A549 (cell line): ENCODE results near the gene IAPP. TPM values are rescaled to one million over a fixed set of nuclear protein-coding genes. Genes with fewer than 3 reads are reported as not detected.

Source experiments
- ATAC-seq, 2 experiments: fragments of 200-7000 bp in 1 of 2; fragments of >200 bp in 1 of 2; cut with Nextera tagmentation in 1 of 2; cut with Tn5 transposase in 1 of 2; 3 replicates each; pipeline versions ENCODE4 v1.8.0 to v1.9.1; 2018 to 2020; ENCODE audit warnings: mild to moderate bottlenecking in 1 of 2, moderate library complexity in 1 of 2
- CTCF ChIA-PET: fragments of 300-600 bp; sonication (Branson Sonifier 250); formaldehyde crosslinking; extraction: SDS; loops from one replicate; lab custom pipeline; 2021; ENCODE audit warnings: antibody characterized with exemption, inconsistent platforms; lab: Yijun Ruan, JAX
- POLR2A ChIA-PET: fragments of 350-600 bp; formaldehyde crosslinking; extraction: SDS; loops from one replicate; lab custom pipeline; 2021; ENCODE audit warnings: antibody characterized with exemption, inconsistent platforms; lab: Yijun Ruan, JAX
- DNase-seq, 2 experiments: peaks; one replicate each; pipeline versions ENCODE4 v3.0.0 to v3.0.0-alpha.2; 2011 to 2016; ENCODE audit warnings: low read depth in 1 of 2, low spot score in 1 of 2
- FAIRE-seq: peaks from 2 replicates; lab custom pipeline; 2011; peaks lifted over from hg19 to GRCh38; lab: Jason Lieb, UNC
- H3K27ac ChIP-seq, 2 experiments: fragments of >200 bp; sonication (Bioruptor Twin); formaldehyde crosslinking; 3 replicates each; pipeline ENCODE4 v1.5.1; 2016 to 2017
- H3K4me1 ChIP-seq: fragments of >200 bp; sonication (Bioruptor Twin); formaldehyde crosslinking; 3 replicates; pipeline ENCODE4 v1.6.1; 2016
- H3K4me2 ChIP-seq: fragments of >200 bp; sonication (Bioruptor Twin); formaldehyde crosslinking; 3 replicates; pipeline ENCODE4 v1.6.1; 2016
- H3K4me3 ChIP-seq: fragments of >200 bp; sonication (Bioruptor Twin); formaldehyde crosslinking; 3 replicates; pipeline ENCODE4 v1.5.1; 2016
- H3K9me3 ChIP-seq: fragments of >200 bp; sonication (Bioruptor Twin); formaldehyde crosslinking; 3 replicates; pipeline ENCODE4 v1.6.1; 2016
- BCL3 ChIP-seq: fragments of >200 bp; sonication (Bioruptor Twin); formaldehyde crosslinking; IDR thresholded peaks from 3 replicates; pipeline ENCODE4 v1.6.1; 2016
- BHLHE40 ChIP-seq: IDR thresholded peaks from 2 replicates; pipeline ENCODE4 v1.6.1; 2012; ENCODE audit warnings: low read depth, low read length, inconsistent platforms
- CBX8 ChIP-seq: fragments of 200-600 bp; sonication (generic); IDR thresholded peaks from 2 replicates; pipeline ENCODE4 v1.6.1; 2016
- CHD2 ChIP-seq: fragments of 150-350 bp; IDR thresholded peaks from 2 replicates; pipeline ENCODE4 v1.6.1; 2014; ENCODE audit warnings: low read length; ENCODE audit not compliant: partially characterized antibody
- CHD4 ChIP-seq: fragments of 200-600 bp; sonication (generic); IDR thresholded peaks from 2 replicates; pipeline ENCODE4 v1.6.1; 2016; ENCODE audit warnings: antibody characterized with exemption, mild to moderate bottlenecking, borderline replicate concordance
- CTCF ChIP-seq: fragments of >200 bp; sonication (Bioruptor Twin); formaldehyde crosslinking; IDR thresholded peaks from 3 replicates; pipeline ENCODE4 v1.5.1; 2016
- E2F6 ChIP-seq: IDR thresholded peaks from 2 replicates; pipeline ENCODE4 v1.6.1; 2012; ENCODE audit warnings: low read depth, borderline replicate concordance
- ESRRA ChIP-seq: fragments of 150-350 bp; IDR thresholded peaks from 2 replicates; pipeline ENCODE4 v1.6.1; 2014; ENCODE audit warnings: mild to moderate bottlenecking, low read length, borderline replicate concordance
- FOSB ChIP-seq: fragments of 250-450 bp; sonication (Bioruptor Pico); IDR thresholded peaks from 2 replicates; pipeline ENCODE4 v1.5.0; 2020; ENCODE audit warnings: mild to moderate bottlenecking, moderate library complexity
- FOSL2 ChIP-seq, 2 experiments: fragments of 450-650 bp in 1 of 2; fragments of >200 bp in 1 of 2; sonication (Bioruptor Twin) in 1 of 2; formaldehyde crosslinking; IDR thresholded peaks; 2 replicates each; pipeline versions ENCODE4 v1.5.0 to v1.6.1; 2016 to 2020; ENCODE audit warnings: mild to moderate bottlenecking in 1 of 2, moderate library complexity in 1 of 2
- GATA3 ChIP-seq: IDR thresholded peaks from 2 replicates; pipeline ENCODE4 v1.6.1; 2012; ENCODE audit warnings: borderline replicate concordance
- HEYL ChIP-seq: fragments of 250-450 bp; sonication (Bioruptor Pico); IDR thresholded peaks from 2 replicates; pipeline ENCODE4 v1.8.0; 2021; ENCODE audit warnings: mild to moderate bottlenecking, moderate library complexity
- HOXA7 ChIP-seq: fragments of 250-450 bp; sonication (Bioruptor Pico); IDR thresholded peaks from 2 replicates; pipeline ENCODE4 v1.5.0; 2020; ENCODE audit warnings: mild to moderate bottlenecking, moderate library complexity
- HOXB13 ChIP-seq: fragments of 250-450 bp; sonication (Bioruptor Pico); IDR thresholded peaks from 2 replicates; pipeline ENCODE4 v1.5.0; 2020; ENCODE audit warnings: low read depth, mild to moderate bottlenecking, moderate library complexity
- HOXB5 ChIP-seq: fragments of 250-450 bp; sonication (Bioruptor Pico); IDR thresholded peaks from 2 replicates; pipeline ENCODE4 v1.5.0; 2020; ENCODE audit warnings: mild to moderate bottlenecking, moderate library complexity
- KDM1A ChIP-seq: fragments of 200-600 bp; sonication (generic); IDR thresholded peaks from 2 replicates; pipeline ENCODE4 v1.6.1; 2016; ENCODE audit warnings: low read depth, mild to moderate bottlenecking
- MAZ ChIP-seq: fragments of 150-350 bp; IDR thresholded peaks from 2 replicates; pipeline ENCODE4 v1.6.1; 2014; ENCODE audit warnings: antibody characterized with exemption, low read depth, low read length, borderline replicate concordance
- NFE2L2 ChIP-seq: fragments of 150-350 bp; conservative IDR thresholded peaks from 2 replicates; pipeline ENCODE4 v1.6.1; 2014; ENCODE audit warnings: low read length
- NPAS2 ChIP-seq: fragments of 250-450 bp; sonication (Bioruptor Pico); IDR thresholded peaks from 2 replicates; pipeline ENCODE4 v1.8.0; 2022; ENCODE audit warnings: mild to moderate bottlenecking, moderate library complexity, borderline replicate concordance
- NR3C1 ChIP-seq: fragments of >200 bp; sonication (Bioruptor Twin); formaldehyde crosslinking; IDR thresholded peaks from 3 replicates; pipeline ENCODE4 v1.6.1; 2017
- PHF8 ChIP-seq: fragments of 200-600 bp; sonication (generic); IDR thresholded peaks from 2 replicates; pipeline ENCODE4 v1.6.1; 2016; ENCODE audit warnings: low read depth, mild to moderate bottlenecking, antibody characterized with exemption, moderate library complexity, borderline replicate concordance
- POLR2A ChIP-seq: IDR thresholded peaks from 2 replicates; pipeline ENCODE4 v1.6.1; 2012; ENCODE audit warnings: mild to moderate bottlenecking, low read length
- POLR2AphosphoS2 ChIP-seq: conservative IDR thresholded peaks from 2 replicates; pipeline ENCODE4 v1.6.1; 2012; ENCODE audit warnings: low read length, improper control_type of control experiment, inconsistent platforms
- RARB ChIP-seq: fragments of 250-450 bp; sonication (Bioruptor Pico); IDR thresholded peaks from 2 replicates; pipeline ENCODE4 v1.8.0; 2021; ENCODE audit warnings: mild to moderate bottlenecking, moderate library complexity
- RCOR1 ChIP-seq: fragments of 150-350 bp; IDR thresholded peaks from 2 replicates; pipeline ENCODE4 v1.6.1; 2014; ENCODE audit warnings: antibody characterized with exemption, low read length, low read depth
- RNF2 ChIP-seq: fragments of 200-600 bp; sonication (generic); IDR thresholded peaks from 2 replicates; pipeline ENCODE4 v1.6.1; 2016; ENCODE audit warnings: low read depth, mild to moderate bottlenecking, antibody characterized with exemption, moderate library complexity, borderline replicate concordance
- TFCP2L1 ChIP-seq: fragments of 250-450 bp; sonication (Bioruptor Pico); IDR thresholded peaks from 2 replicates; pipeline ENCODE4 v1.5.0; 2021; ENCODE audit warnings: mild to moderate bottlenecking
- ZNF302 ChIP-seq: fragments of 250-450 bp; sonication (Bioruptor Pico); IDR thresholded peaks from 2 replicates; pipeline ENCODE4 v1.9.0; 2021; ENCODE audit warnings: inconsistent platforms, mild to moderate bottlenecking, moderate library complexity
- WGBS: methylation state at CpG from one replicate; pipeline ENCODE4 v1.1.6; 2017; ENCODE audit errors: missing lambda C conversion rate; 5-methylcytosine and 5-hydroxymethylcytosine counted together
- polyA plus RNA-seq, 4 experiments: library from polyadenylated mRNA; depleted of rRNA in 3 of 4; stranded (reverse); fragments of >200 nt; fragmentation: RNase III in 1 of 4; extraction: RNeasy Plus Mini Kit Qiagen cat#74134 plus additional on column Dnase treatment in 1 of 4; gene quantifications; 2 replicates in 3 of 4; 3 replicates in 1 of 4; pipeline ENCODE4 v1.2.3, GENCODE V29; 2011 to 2017

Gene IAPP
- polyA plus RNA-seq, 2 of the 4 experiments (the other 2 are of a cell fraction): 0.09 TPM; not detected in 1

GRCh38 chr12:21337453-21337852 lies 35.2 kb upstream of the IAPP start:
- ChIA-PET POLR2A (no interaction called here), CTCF (interaction anchor here (0.8 kb wide), 1 partner anchor 19 kb away, joined by 3 read pairs; no protein-coding TSS in a partner anchor)
- Histone ChIP-seq H3K4me1 (peaks cover 12% of the 10 kb centered on the region; the same call in 2 of the 3 replicates), H3K4me3 (no peak overlapping the region), H3K9me3 (no peaks in the 10 kb centered on the region; the same call in 2 of the 3 replicates), H3K27ac (no peak overlapping the region)
- FAIRE-seq (no peak), DNase-seq (no peak), ATAC-seq (no peak)
- no peak for TF ChIP-seq RCOR1
- TF ChIP-seq, all 56 proteins: peak for 0
- no peak overlapping the region for H3K4me2 ChIP-seq

- WGBS: 80% methylated on average over 6 of the region's 6 CpGs
- ATAC-seq: no peak
- DNase-seq: no peak
- Histone ChIP-seq H3K9me3 (no peaks in the 10 kb centered on the region; the same call in 2 of the 3 replicates), H3K4me2 (no peak overlapping the region), H3K4me3 (no peak overlapping the region), H3K27ac (no peak overlapping the region), H3K4me1 (peaks cover 12% of the 10 kb centered on the region; the same call in 2 of the 3 replicates)
- no peak for FAIRE-seq
- CTCF ChIA-PET: interaction anchor here (0.8 kb wide), 1 partner anchor 19 kb away, joined by 3 read pairs; no protein-coding TSS in a partner anchor
- POLR2A ChIA-PET: no interaction called here
- TF ChIP-seq ZNF302 (CRISPR knock-in tag) (no peak), POLR2AphosphoS2 (no peak), NR3C1 (no peak), HEYL (CRISPR knock-in tag) (no peak), RARB (no peak), FOSB (CRISPR knock-in tag) (no peak), TFCP2L1 (CRISPR knock-in tag) (no peak), POLR2A (no peak), BHLHE40 (no peak), RNF2 (no peak), GATA3 (no peak), HOXB5 (CRISPR knock-in tag) (no peak), MAZ (no peak)
Observed at GRCh38 chr12:21337959-21338744, 34.5 kb upstream of the IAPP start.

GRCh38 chr12:21339921-21340320 lies 32.8 kb upstream of the IAPP start:
- 21% methylated on average over 1 of the region's 1 CpG for WGBS
- ATAC-seq (no peak), DNase-seq (no peak), FAIRE-seq (no peak)
- POLR2A ChIA-PET: no interaction called here
- Histone ChIP-seq H3K4me2 (no peak overlapping the region), H3K4me3 (no peak overlapping the region), H3K4me1 (peaks cover 12% of the 10 kb centered on the region; the same call in 2 of the 3 replicates), H3K27ac (no peak overlapping the region), H3K9me3 (no peaks in the 10 kb centered on the region)
- TF ChIP-seq CBX8 (no peak), CTCF (no peak), BCL3 (no peak), ZNF302 (CRISPR knock-in tag) (no peak), CHD2 (no peak), E2F6 (no peak), ESRRA (no peak), RARB (no peak), HOXB13 (CRISPR knock-in tag) (no peak), CHD4 (no peak), FOSL2 (IDR thresholded peaks at IDR 0.05) (no peak), FOSL2 (CRISPR knock-in tag; IDR thresholded peaks at IDR 0.05) (no peak), NPAS2 (CRISPR knock-in tag) (no peak), PHF8 (no peak), NFE2L2 (no peak), KDM1A (no peak), HOXA7 (no peak), POLR2A (no peak)
- CTCF ChIA-PET: no interaction called here
